Inflammatory macrophage treated with lipopolysaccharide for 1 hour (primary cell): ENCODE data around the gene CCDC184.
"Not testable (repeated sequence)": the region's sequence is repeated elsewhere in the genome, so short reads cannot be mapped to it uniquely, and the experiment has no call there.

Source experiments
- DNase-seq, 2 donors: peaks; one replicate each; pipeline ENCODE4 v3.0.0-alpha.2; 2020 to 2022

Gene CCDC184

GRCh38 chr12:48183091-48183875, at the start of gene CCDC184:
CCDC184 (plus strand) TSS chr12:48183644; CDS start chr12:48184123, 479 bp downstream.
- peak; percentile 32 to 41 for DNase-seq

GRCh38 chr12:48135027-48135426, 48.4 kb upstream of the CCDC184 start:
- DNase-seq = no peak

DNA sequence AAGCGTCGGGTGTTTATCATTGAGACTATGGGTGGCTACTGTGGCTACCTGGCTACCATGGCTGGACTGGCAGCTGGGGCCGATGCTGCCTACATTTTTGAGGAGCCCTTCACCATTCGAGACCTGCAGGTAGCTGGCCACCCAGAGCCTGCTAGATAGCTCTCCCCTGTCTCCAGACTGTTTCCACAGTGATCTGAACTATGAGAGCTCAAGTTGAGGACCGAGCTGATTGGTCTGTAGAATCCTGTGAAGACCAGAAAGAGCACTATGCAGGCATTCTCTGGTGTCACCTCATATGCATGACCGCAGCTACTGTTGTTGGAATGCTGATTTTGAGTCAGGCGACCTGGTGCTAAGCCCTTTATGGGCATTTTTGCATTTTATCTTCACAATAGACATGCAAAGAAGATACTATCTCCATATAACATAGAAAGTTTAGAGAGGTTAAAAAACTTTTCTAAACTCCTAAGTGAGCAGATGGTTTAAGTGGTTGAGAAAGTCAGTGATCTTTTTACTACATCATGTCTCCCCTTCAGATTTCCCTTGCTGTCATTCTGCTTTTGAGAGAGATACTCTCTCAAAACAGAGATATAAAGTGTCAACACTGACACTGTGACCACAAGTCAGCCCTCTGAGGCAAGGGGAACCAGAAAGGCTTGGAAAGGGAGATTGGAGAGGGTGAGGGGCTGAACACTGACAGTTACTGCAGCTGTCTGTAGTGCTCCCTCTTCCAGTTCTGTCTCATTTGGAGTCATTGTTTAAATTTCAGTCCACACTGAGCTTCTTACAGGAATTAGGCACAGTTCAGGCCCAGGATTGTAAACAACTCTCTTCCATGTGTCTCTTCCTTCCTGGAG, 40.4 kb upstream of the CCDC184 start:
- no peak for DNase-seq

DNA sequence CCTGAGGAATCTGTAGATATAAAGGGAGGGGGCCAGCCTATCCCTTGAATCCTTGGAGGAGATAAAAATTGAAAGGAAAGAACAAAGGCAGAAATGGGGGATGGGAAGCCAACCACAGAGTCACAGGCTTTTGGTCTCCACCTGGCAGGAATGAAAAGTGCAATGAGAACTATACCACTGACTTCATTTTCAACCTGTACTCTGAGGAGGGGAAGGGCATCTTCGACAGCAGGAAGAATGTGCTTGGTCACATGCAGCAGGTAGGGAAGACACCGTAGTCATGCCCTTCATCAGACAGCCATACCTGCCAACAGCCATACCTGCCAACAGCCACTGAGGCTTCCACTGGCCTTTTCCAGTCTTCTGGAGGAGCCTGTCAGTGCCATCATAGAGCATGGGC, 39.5 kb upstream of the CCDC184 start:
- DNase-seq = no peak

DNA sequence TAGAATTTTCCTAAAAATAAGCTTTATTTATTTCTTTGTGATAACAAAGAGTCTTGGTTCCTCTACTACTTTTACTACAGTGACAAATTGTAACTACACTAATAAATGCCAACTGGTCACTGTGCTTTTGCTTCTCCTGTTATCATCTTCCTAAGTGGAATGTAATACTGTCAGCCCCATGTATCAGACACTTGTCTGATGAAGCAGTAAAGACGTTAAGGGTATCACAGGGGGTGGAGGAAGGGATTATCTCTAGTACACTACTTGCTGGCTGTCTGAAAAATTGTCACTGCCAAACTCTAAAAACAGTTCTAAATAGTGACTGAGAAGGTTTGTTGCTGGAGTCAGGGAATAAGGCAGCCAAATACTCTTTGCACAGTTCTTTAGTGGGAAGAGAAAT, 37.5 kb upstream of the CCDC184 start:
- no peak for DNase-seq

- DNase-seq = no peak
Observed at GRCh38 chr12:48151103-48151771, 32.2 kb upstream of the CCDC184 start.

- DNase-seq = not testable (repeated sequence)
Observed at GRCh38 chr12:48155786-48156185, 27.7 kb upstream of the CCDC184 start.

DNA sequence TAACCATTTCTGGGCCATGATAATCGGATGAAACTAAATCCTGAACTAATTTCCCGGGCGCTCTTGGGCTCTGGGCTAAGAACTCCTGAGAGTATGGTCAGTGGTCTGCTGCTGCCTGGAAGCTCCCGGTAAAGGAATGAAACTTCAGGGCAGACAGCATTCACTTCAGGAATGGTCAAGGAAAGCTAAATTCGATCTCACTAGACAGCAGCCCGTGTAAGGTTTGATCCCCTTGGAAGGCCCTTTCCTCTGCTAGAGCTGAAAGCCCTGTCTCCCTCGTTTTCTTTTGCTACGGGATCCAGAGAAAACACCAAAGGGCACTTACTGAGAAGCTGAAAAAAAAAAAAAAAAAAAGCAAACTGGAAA, 26.8 kb upstream of the CCDC184 start:
- no peak for DNase-seq

DNA sequence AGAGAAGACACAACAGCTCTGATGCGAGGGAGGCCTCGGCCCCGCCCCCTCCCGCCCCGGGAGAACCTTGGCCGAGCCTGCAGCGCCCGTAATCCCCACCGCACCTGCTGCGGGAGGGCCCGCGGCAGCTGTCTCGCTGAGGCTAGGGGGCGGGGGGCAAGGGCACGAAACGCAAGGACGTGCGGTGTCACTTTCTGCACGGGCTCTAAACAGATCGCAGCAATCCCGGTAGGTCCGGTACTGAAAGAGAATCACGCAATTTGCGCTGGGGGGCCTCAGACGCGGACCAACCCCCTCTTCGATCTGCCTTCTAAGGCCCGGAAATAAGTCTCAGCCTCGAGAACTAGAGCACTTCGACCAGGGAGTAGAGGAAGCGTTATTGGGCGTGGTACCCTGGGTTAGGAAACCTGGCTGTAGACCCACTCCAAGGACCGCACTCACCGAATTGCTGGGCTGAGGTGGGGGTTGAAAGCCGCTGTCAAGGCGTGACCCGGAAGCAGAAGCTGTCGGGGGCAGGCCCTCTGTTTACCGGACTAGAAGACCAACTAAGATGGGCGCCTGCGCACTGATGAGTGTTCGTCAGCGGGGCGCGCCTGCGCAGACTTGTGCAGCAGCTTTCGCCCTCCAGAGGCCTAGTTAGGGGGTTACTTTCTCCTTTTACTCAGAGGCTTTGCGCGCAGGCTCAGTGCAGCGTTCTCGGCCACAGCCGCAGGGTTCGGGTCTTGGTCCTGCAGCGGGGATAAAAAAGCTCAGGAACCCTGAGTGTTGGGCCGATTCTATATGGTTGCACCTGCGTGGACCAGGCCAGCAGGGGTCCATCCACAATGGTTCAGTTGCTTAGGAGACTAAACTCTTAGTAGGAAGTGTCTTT, 26.2 kb upstream of the CCDC184 start, which contains the start of gene ASB8:
Gene ASB8, minus strand, starts transcription at position 498 of the 871 bp plus-strand sequence. CDS start 4,019 bp downstream, outside the sequence.
- DNase-seq = peak; percentile 98 to 99

GRCh38 chr12:48157889-48158370, 25.5 kb upstream of the CCDC184 start:
- DNase-seq = no peak

GRCh38 chr12:48160046-48160445, 23.4 kb upstream of the CCDC184 start:
- no peak for DNase-seq

- DNase-seq = no peak
Observed at GRCh38 chr12:48160807-48161206, 22.6 kb upstream of the CCDC184 start.

- no peak for DNase-seq
Observed at GRCh38 chr12:48163150-48163747, 20.2 kb upstream of the CCDC184 start.

DNA sequence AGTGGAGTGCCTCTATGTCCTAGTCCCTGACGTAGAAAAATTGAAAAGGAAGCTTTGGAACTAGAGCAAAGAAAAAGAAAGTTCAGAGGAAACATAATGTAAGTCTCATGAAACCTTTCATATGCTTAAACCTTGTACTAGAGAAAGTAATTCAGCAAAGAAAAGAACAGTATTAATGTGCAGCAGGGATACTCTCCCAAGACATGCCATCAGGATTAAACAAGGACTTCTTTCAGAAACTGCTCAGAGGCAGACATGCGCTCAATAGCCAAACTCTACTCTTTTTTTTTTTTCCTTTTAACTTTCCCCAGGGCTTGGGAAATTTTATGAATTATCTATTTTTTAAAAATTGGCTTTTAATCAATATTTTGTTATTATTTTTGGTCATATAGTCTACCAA, 19.0 kb upstream of the CCDC184 start:
- DNase-seq = no peak

- DNase-seq = peak; percentile 33 to 55
Observed at GRCh38 chr12:48165089-48165981, 18.1 kb upstream of the CCDC184 start.

DNA sequence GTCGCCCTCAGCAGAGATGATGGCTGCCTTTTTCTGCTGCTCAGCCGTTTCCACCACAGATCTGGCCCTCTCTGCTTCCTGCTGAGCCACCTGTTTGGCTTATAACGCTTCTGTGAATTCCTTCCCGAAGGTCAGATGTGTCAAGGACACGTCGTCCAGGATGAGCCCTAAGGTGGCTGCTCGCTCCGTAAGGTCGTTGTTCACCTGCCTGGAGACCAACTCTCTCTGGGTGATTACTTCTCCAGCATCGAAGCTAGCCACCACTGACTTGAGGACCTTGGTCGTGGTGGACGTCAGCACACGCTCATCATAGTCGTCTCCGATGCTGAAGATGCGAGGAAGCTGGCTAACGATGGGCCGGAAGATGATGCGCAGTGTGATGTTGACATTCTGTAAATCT, 14.4 kb upstream of the CCDC184 start:
- DNase-seq = no peak

- peak in 1 of 2 donors; percentile 13 for DNase-seq
Observed at GRCh38 chr12:48175613-48176416, 7.6 kb upstream of the CCDC184 start.

DNA sequence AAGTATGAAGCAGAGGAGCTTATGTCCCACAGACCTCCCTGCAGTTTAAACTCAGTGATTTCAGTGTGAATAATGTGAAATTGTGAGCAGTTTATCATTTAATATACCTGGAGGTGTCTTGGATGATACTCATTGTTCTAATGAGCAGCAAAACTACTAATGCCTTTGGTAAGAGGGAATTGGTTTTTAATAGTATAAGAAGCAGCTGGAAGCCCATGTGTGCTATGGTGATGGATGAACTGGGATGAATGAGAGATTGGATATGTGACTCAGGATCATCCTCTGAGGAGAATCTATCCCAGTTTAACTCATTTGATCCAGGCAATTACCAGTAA, 7.1 kb upstream of the CCDC184 start:
- DNase-seq = no peak

GRCh38 chr12:48177982-48178381, 5.5 kb upstream of the CCDC184 start:
- DNase-seq = no peak

GRCh38 chr12:48179466-48179865, 4.0 kb upstream of the CCDC184 start:
- no peak for DNase-seq
